Suprapubic skin (tissue), 4 donors: Measurements from ENCODE around the gene CFAP65. TPM values are rescaled to one million over a fixed set of nuclear protein-coding genes. Genes with fewer than 3 reads are reported as not detected.

ENCODE experiments used
- DNase-seq, 2 donors: peaks; one replicate each; pipeline ENCODE4 v3.0.0-alpha.2; 2019; ENCODE audit warnings: low spot score in 2 of 2
- H3K27ac ChIP-seq: fragments of 200-600 bp; sonication (generic); one replicate; pipeline ENCODE4 v1.5.1; 2019
- H3K27me3 ChIP-seq: fragments of 200-600 bp; sonication (generic); one replicate; pipeline ENCODE4 v1.5.1; 2019
- H3K36me3 ChIP-seq: fragments of 200-600 bp; sonication (generic); one replicate; pipeline ENCODE4 v1.5.1; 2019
- H3K4me1 ChIP-seq: fragments of 200-600 bp; sonication (generic); one replicate; pipeline ENCODE4 v1.5.1; 2019
- H3K4me3 ChIP-seq: fragments of 200-600 bp; sonication (generic); one replicate; pipeline ENCODE4 v1.5.1; 2019; ENCODE audit warnings: mild to moderate bottlenecking
- H3K9me3 ChIP-seq: fragments of 200-600 bp; sonication (generic); one replicate; pipeline ENCODE4 v1.5.1; 2019
- CTCF ChIP-seq, 2 donors: fragments of 200-600 bp in 1 of 2; fragments of 450-650 bp in 1 of 2; sonication (generic) in 1 of 2; IDR thresholded peaks; one replicate each; pipeline ENCODE4 v1.5.1; 2016 to 2019; ENCODE audit warnings: antibody characterized with exemption in 2 of 2, mild to moderate bottlenecking in 1 of 2, moderate library complexity in 1 of 2
- EP300 ChIP-seq: sonication (generic); formaldehyde crosslinking; IDR thresholded peaks from one replicate; pipeline ENCODE4 v1.6.1; 2017; ENCODE audit warnings: antibody characterized with exemption
- POLR2A ChIP-seq, 2 donors: fragments of 450-650 bp; IDR thresholded peaks; one replicate each; pipeline ENCODE4 v1.6.1; 2017; ENCODE audit warnings: antibody characterized with exemption in 2 of 2, mild to moderate bottlenecking in 2 of 2, moderate library complexity in 2 of 2
- POLR2AphosphoS5 ChIP-seq, 3 donors: sonication (generic); formaldehyde crosslinking; IDR thresholded peaks; one replicate each; pipeline ENCODE4 v1.6.1; 2017; ENCODE audit warnings: antibody characterized with exemption in 3 of 3
- WGBS: methylation state at CpG from one replicate; pipeline ENCODE4 v1.1.5; 2018; 5-methylcytosine and 5-hydroxymethylcytosine counted together
- total RNA-seq, 4 donors: library from RNA; depleted of rRNA; stranded (reverse); fragments of >200 nt; gene quantifications; one replicate each; pipeline ENCODE4 v1.1.0, GENCODE V29; 2016

Gene CFAP65
- total RNA-seq, 4 donors from 2014 or later = not detected

DNA sequence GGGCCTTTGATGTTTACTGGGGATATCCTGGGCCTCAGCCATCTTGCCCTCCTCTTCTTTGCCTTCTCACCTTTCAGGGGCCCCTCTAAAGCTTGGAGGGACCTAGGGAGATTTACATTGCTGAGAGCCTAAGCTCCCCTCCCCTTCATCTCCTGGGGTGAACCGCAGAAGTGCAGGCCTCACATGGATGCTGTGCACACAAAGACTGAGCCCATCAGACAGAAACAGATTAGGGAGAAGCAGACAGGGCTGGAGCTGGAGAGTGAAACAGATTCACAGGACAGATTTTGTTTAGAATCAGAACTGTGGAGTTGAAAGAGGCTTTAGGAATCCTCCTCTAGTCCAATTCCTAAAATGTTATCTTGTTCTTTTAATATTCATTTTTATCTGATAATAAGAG lies 85.3 kb downstream of the CFAP65 start:
- TF ChIP-seq CTCF (IDR thresholded peaks at IDR 0.05) (no peak), POLR2AphosphoS5 (IDR thresholded peaks at IDR 0.05) (no peak), POLR2A (IDR thresholded peaks at IDR 0.05) (no peak), EP300 (no peak)
- no peak overlapping the region for H3K27ac ChIP-seq
- no peaks in the 10 kb centered on the region for H3K9me3 ChIP-seq
- no peak for DNase-seq
- H3K27me3 ChIP-seq = peaks cover 89% of the 10 kb centered on the region
- no peaks in the 10 kb centered on the region for H3K36me3 ChIP-seq
- H3K4me1 ChIP-seq = peaks cover 19% of the 10 kb centered on the region
- WGBS = 65% methylated on average over 1 of the region's 1 CpG
- H3K4me3 ChIP-seq = no peak overlapping the region

- WGBS = 70% methylated on average over 8 of the region's 8 CpGs
- DNase-seq = no peak
Measured at GRCh38 chr2:218954541-218955300, 86.6 kb downstream of the CFAP65 start.

DNA sequence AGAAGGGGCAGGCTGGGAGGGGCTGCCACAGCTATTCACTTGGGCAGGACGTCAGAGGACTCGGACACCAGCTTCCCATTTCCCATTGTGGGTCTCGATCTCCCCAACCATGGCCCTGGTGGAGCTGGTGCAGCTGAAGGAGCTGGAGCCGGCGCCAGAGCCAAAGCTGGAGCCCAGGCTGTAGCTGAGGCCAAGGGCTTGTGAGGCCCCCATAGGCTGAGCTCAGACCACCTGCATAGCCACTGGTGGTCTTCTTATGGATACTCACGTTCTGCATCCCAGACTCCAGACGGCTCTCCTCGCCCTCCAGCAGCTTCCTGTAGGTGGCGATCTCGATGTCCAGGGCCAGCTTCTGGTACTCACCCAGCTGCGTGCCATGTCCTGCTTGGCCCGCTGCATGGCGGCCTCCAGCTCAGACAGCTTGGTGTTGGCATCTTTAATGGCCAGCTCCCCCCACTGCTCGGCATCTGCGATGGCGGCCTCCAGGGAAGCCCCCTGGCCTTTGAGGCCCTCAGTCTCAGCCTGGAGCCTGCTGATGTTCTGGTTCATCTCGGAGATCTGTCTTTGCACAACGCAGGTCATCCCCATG lies 87.9 kb downstream of the CFAP65 start:
- Histone ChIP-seq H3K9me3 (no peaks in the 10 kb centered on the region), H3K4me3 (no peak overlapping the region), H3K36me3 (no peaks in the 10 kb centered on the region), H3K27me3 (peaks cover 72% of the 10 kb centered on the region), H3K27ac (no peak overlapping the region), H3K4me1 (no peaks in the 10 kb centered on the region)
- WGBS = 56% methylated on average over 8 of the region's 18 CpGs
- TF ChIP-seq EP300 (no peak), CTCF (IDR thresholded peaks at IDR 0.05) (no peak), POLR2A (IDR thresholded peaks at IDR 0.05) (no peak), POLR2AphosphoS5 (IDR thresholded peaks at IDR 0.05) (no peak)
- no peak for DNase-seq

More at GRCh38 chr2:218954541-218955300, 86.6 kb downstream of the CFAP65 start:
- Histone ChIP-seq H3K27me3 (peaks cover 79% of the 10 kb centered on the region), H3K9me3 (no peaks in the 10 kb centered on the region), H3K4me3 (no peak overlapping the region), H3K4me1 (peaks cover 7% of the 10 kb centered on the region), H3K27ac (no peak overlapping the region), H3K36me3 (no peaks in the 10 kb centered on the region)
- TF ChIP-seq EP300 (no peak), CTCF (IDR thresholded peaks at IDR 0.05) (no peak), POLR2AphosphoS5 (IDR thresholded peaks at IDR 0.05) (no peak), POLR2A (IDR thresholded peaks at IDR 0.05) (no peak)

Other genes starting within 250 kb of the CFAP65 start
- under 1 TPM in 1 of 4 donors, not detected in 3; 0.26 TPM for gene PRKAG3, start 209.7 kb downstream of the CFAP65 start, total RNA-seq
- 1 to 10 TPM; 1.4 to 3.7 (median 2.3) TPM for gene WNT6, start 181.7 kb downstream of the CFAP65 start, total RNA-seq
- gene WNT10A, start 160.7 kb downstream of the CFAP65 start, total RNA-seq = 10 to 100 TPM; 14.3 to 20.7 (median 16.3) TPM
- not detected for gene CDK5R2, start 81.8 kb downstream of the CFAP65 start, total RNA-seq
- gene FEV, start 56.3 kb downstream of the CFAP65 start, total RNA-seq = not detected
- gene CRYBA2, start 48.1 kb downstream of the CFAP65 start, total RNA-seq = not detected
- under 1 TPM in 2 of 4 donors, not detected in 2; 0.23 to 0.30 TPM for gene IHH, start 19.4 kb upstream of the CFAP65 start, total RNA-seq
- 10 to 100 TPM; 15.7 to 19.2 (median 18.3) TPM for gene NHEJ1, start 119.3 kb upstream of the CFAP65 start, total RNA-seq
- 10 to 100 TPM in 1 of 4 donors, 1 to 10 TPM in 3; 2.4 to 12.6 (median 3.2) TPM for gene SLC23A3, start 128.5 kb upstream of the CFAP65 start, total RNA-seq
- 10 to 100 TPM; 44.9 to 70.3 (median 53.0) TPM for gene CNPPD1, start 135.4 kb upstream of the CFAP65 start, total RNA-seq
- 100 to 1,000 TPM in 2 of 4 donors, 10 to 100 TPM in 2; 61.0 to 106 (median 91.9) TPM for gene RETREG2, start 136.8 kb upstream of the CFAP65 start, total RNA-seq
- gene ZFAND2B, start 165.3 kb upstream of the CFAP65 start, total RNA-seq = 10 to 100 TPM; 48.1 to 84.7 (median 64.4) TPM
- 10 to 100 TPM; 16.3 to 24.0 (median 20.7) TPM for gene ABCB6, start 177.4 kb upstream of the CFAP65 start, total RNA-seq
- 10 to 100 TPM; 60.3 to 83.9 (median 64.6) TPM for gene ATG9A, start 188.1 kb upstream of the CFAP65 start, total RNA-seq
- 100 to 1,000 TPM in 1 of 4 donors, 10 to 100 TPM in 3; 38.6 to 252 (median 61.7) TPM for gene ANKZF1, start 188.3 kb upstream of the CFAP65 start, total RNA-seq
- gene GLB1L, start 203.9 kb upstream of the CFAP65 start, total RNA-seq = 1 to 10 TPM; 2.5 to 9.8 (median 5.4) TPM
- 10 to 100 TPM; 10.9 to 22.9 (median 16.1) TPM for gene STK16, start 204.0 kb upstream of the CFAP65 start, total RNA-seq
- not detected for gene TUBA4B, start 211.7 kb upstream of the CFAP65 start, total RNA-seq
- gene TUBA4A, start 212.4 kb upstream of the CFAP65 start, total RNA-seq = 100 to 1,000 TPM; 194 to 530 (median 394) TPM
- 100 to 1,000 TPM in 2 of 4 donors, 10 to 100 TPM in 2; 91.2 to 138 (median 107) TPM for gene DNAJB2, start 237.8 kb upstream of the CFAP65 start, total RNA-seq